Raji (cell line): Measurements from ENCODE around the gene SLC9C2.

Experiments
- POLR2A ChIP-seq: IDR thresholded peaks from 2 replicates; pipeline ENCODE4 v1.6.1; 2011; ENCODE audit warnings: low read depth, low read length, control low read depth; ENCODE audit not compliant: insufficient read depth

The SLC9C2 gene

GRCh38 chr1:173545688-173546087 lies 57.2 kb downstream of the SLC9C2 start:
- no peak for TF ChIP-seq POLR2A

- no peak for TF ChIP-seq POLR2A
Observed at GRCh38 chr1:173536223-173536622, 66.6 kb downstream of the SLC9C2 start.

GRCh38 chr1:173532237-173532636 lies 70.6 kb downstream of the SLC9C2 start:
- TF ChIP-seq POLR2A = no peak

GRCh38 chr1:173530795-173531693 lies 71.8 kb downstream of the SLC9C2 start:
- no peak for TF ChIP-seq POLR2A

- TF ChIP-seq POLR2A = no peak
Observed at GRCh38 chr1:173529106-173529505, 73.8 kb downstream of the SLC9C2 start.

- TF ChIP-seq POLR2A = no peak
Observed at GRCh38 chr1:173527151-173527826, 75.6 kb downstream of the SLC9C2 start.

GRCh38 chr1:173525926-173526325 lies 76.9 kb downstream of the SLC9C2 start:
- no peak for TF ChIP-seq POLR2A

- no peak for TF ChIP-seq POLR2A
Observed at GRCh38 chr1:173523329-173523728, 79.5 kb downstream of the SLC9C2 start.

GRCh38 chr1:173520799-173521198 lies 82.1 kb downstream of the SLC9C2 start:
- TF ChIP-seq POLR2A = no peak

GRCh38 chr1:173509797-173510196 lies 93.1 kb downstream of the SLC9C2 start:
- TF ChIP-seq POLR2A = no peak

GRCh38 chr1:173508541-173508940 lies 94.3 kb downstream of the SLC9C2 start:
- no peak for TF ChIP-seq POLR2A

GRCh38 chr1:173507847-173508209 lies 95.0 kb downstream of the SLC9C2 start:
- TF ChIP-seq POLR2A = no peak

GRCh38 chr1:173507205-173507846 lies 95.5 kb downstream of the SLC9C2 start:
- no peak for TF ChIP-seq POLR2A

- TF ChIP-seq POLR2A = no peak
Observed at GRCh38 chr1:173506437-173506836, 96.4 kb downstream of the SLC9C2 start.

- TF ChIP-seq POLR2A = no peak
Observed at GRCh38 chr1:173505391-173505790, 97.5 kb downstream of the SLC9C2 start.

GRCh38 chr1:173504268-173504667 lies 98.6 kb downstream of the SLC9C2 start:
- no peak for TF ChIP-seq POLR2A
